ENCODE measurements around the gene HBE1.

- TF ChIP-seq CTCF (IDR thresholded peaks at IDR 0.05) (no peak), POLR2A (IDR thresholded peaks at IDR 0.05) (no peak)
These were observed 18.6 kb upstream of the HBE1 start for GRCh38 chr11:5288108-5288905.

Data from right lobe of liver (tissue), 4 donors.